HG03095 (cell line): ENCODE data around the gene PNMA8C.

Experiments
- ATAC-seq: cut with Tn5 transposase; IDR thresholded peaks from one replicate; pipeline ENCODE4 v1.9.1; 2021; ENCODE audit warnings: moderate library complexity; ENCODE audit not compliant: unreplicated experiment

PNMA8C gene

GRCh38 chr19:46428239-46429135 is at the start of gene PNMA8C:
Gene PNMA8C, minus strand, starts transcription at chr19:46428936. Its CDS starts 577 bp downstream, at chr19:46428359.
- ATAC-seq: no peak

GRCh38 chr19:46475986-46476385 is 47.2 kb upstream of the PNMA8C start:
- ATAC-seq: no peak

GRCh38 chr19:46474211-46474610 is 45.5 kb upstream of the PNMA8C start:
- ATAC-seq: no peak

- ATAC-seq: no peak
Observed at GRCh38 chr19:46472592-46472991, 43.9 kb upstream of the PNMA8C start.

- ATAC-seq: no peak
Observed at GRCh38 chr19:46471811-46472543, 43.2 kb upstream of the PNMA8C start.

- ATAC-seq: no peak
Observed at GRCh38 chr19:46471116-46471733, 42.5 kb upstream of the PNMA8C start, which contains the start of gene PNMA8A. Gene PNMA8A, minus strand, starts transcription at chr19:46471563. Its CDS starts 528 bp downstream, at chr19:46471035.

- ATAC-seq: no peak
Observed at GRCh38 chr19:46470376-46470775, 41.6 kb upstream of the PNMA8C start.

- no peak for ATAC-seq
Observed at GRCh38 chr19:46469541-46470185, 40.9 kb upstream of the PNMA8C start.

GRCh38 chr19:46466536-46467196 is 37.9 kb upstream of the PNMA8C start:
- ATAC-seq: no peak

GRCh38 chr19:46463516-46463915 is 34.8 kb upstream of the PNMA8C start:
- no peak for ATAC-seq

GRCh38 chr19:46461537-46461936 is 32.8 kb upstream of the PNMA8C start:
- no peak for ATAC-seq

- ATAC-seq: no peak
Observed at GRCh38 chr19:46460981-46461380, 32.2 kb upstream of the PNMA8C start.

GRCh38 chr19:46460055-46460454 is 31.3 kb upstream of the PNMA8C start:
- no peak for ATAC-seq

- no peak for ATAC-seq
Observed at GRCh38 chr19:46456930-46457329, 28.2 kb upstream of the PNMA8C start.

- ATAC-seq: no peak
Observed at GRCh38 chr19:46454244-46454643, 25.5 kb upstream of the PNMA8C start.

GRCh38 chr19:46453661-46454060 is 24.9 kb upstream of the PNMA8C start:
- ATAC-seq: no peak

GRCh38 chr19:46452186-46452585 is 23.4 kb upstream of the PNMA8C start:
- no peak for ATAC-seq

GRCh38 chr19:46451352-46451751 is 22.6 kb upstream of the PNMA8C start:
- ATAC-seq: no peak

GRCh38 chr19:46450737-46451136 is 22.0 kb upstream of the PNMA8C start:
- no peak for ATAC-seq

GRCh38 chr19:46449228-46449627 is 20.5 kb upstream of the PNMA8C start:
- no peak for ATAC-seq
